ENCODE data around the gene MEX3C. TPM values are rescaled to one million over a fixed set of nuclear protein-coding genes. Genes with fewer than 3 reads are reported as not detected.

Gene MEX3C
- polyA plus RNA-seq, 3 donors, result 75.7 to 83.7 (median 79.8) TPM

DNA sequence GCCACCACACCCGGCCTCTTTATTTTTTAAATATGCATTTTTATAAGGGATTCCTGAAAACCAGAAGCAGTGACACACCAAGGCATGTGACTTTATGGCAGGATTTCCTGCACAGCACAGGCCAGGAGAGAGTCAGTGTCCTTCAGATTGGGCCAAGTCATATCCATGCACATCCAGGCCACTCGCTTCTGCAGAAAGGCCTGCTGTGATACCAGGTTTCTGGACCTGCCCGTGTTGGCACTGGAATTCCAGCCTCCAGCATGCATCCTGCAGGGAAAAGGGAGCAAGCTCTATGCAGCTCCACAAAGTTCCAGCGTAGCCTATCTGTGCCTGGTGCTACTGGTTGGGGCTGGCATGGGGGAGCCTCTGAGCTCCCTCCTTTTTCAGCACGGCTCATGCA lies 36.8 kb downstream of the MEX3C start:
- DNase-seq (ENCODE audit: low read depth in 3 of 3, low spot score in 2 of 3), result no peak

DNA sequence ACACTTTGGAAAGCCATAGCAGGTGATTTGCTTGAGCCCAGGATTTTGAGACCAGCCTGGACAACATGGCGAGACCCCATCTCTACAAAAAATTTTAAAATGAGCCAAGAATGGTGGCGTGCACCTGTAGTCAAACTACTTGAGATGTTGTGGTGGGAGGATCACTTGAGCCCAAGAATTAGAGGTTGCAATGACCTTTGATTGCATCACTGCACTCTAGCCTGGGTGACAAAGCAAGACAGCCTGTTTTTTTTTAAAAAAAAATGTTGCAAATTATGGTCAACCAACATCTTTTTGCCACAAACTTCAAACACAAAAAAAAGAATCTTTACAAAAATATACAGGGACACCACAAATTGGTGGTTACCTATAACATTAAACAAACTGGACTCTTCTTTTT lies 40.3 kb downstream of the MEX3C start:
- no peak for DNase-seq (ENCODE audit: low read depth in 3 of 3, low spot score in 2 of 3)

DNA sequence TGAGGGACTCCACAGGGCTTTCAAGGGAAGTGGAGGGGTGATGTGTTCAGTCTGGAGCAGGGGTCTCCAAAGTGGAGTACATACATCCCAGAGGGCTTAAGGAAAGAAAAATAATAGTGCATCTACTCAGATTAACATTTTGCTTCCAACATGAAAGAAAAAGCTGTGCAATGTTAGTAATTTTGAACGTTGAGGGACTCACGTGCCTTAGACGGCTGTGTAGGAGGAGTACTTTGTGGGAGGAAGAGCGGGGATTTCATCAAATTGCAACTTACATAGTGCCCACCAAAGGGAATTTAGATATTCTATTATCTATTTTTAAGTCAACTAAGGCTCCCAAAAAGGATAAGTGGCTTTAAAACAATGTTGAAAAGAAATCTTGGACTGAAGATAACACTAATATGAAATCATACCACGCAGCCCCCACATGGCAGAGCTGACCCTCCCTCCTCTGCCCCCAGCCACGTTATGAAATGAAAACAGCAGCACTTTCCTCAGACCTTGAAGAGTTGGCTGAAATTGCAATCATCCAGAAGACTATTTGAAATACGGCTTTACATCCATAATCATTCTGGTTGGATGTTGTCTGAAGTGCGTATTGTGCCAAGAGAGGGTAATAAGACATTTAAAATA lies 42.9 kb downstream of the MEX3C start:
- DNase-seq (ENCODE audit: low read depth in 3 of 3, low spot score in 2 of 3), result no peak

DNA sequence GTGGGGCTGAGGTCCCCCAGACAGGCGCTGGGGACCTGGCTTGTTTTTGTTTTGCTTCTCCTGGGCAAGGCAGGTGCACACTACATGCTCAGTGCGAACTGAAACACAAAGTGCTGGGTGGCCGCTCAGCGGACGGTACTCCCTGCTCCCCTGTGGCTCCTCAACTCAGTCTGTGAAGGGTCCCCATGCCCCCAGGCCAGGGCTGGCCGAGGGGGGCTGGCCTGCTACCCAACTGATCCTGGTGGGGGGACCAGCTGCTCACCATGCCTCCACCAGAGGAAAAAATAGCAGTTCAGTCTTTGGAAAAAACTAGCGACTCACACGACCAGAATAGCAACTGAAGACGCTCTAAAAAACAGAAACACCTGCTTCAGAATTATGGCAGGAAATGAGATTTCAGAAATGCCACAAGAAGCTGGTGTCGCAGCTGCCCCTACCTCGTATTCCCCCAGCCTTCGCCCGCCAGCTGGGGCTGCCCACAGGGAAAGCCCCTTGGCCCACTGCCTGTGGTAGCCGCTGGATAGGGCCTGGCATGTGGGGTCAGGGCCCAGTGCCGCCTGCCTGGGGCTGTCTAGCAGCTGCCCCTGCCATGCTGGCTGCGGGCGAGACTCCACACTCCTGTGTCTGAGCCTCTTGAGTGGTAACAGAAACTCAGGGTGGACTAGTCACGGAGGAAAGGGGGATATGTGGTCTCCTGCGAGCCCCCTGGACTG lies 43.7 kb downstream of the MEX3C start:
- DNase-seq (ENCODE audit: low read depth in 3 of 3, low spot score in 2 of 3), result no peak

DNA sequence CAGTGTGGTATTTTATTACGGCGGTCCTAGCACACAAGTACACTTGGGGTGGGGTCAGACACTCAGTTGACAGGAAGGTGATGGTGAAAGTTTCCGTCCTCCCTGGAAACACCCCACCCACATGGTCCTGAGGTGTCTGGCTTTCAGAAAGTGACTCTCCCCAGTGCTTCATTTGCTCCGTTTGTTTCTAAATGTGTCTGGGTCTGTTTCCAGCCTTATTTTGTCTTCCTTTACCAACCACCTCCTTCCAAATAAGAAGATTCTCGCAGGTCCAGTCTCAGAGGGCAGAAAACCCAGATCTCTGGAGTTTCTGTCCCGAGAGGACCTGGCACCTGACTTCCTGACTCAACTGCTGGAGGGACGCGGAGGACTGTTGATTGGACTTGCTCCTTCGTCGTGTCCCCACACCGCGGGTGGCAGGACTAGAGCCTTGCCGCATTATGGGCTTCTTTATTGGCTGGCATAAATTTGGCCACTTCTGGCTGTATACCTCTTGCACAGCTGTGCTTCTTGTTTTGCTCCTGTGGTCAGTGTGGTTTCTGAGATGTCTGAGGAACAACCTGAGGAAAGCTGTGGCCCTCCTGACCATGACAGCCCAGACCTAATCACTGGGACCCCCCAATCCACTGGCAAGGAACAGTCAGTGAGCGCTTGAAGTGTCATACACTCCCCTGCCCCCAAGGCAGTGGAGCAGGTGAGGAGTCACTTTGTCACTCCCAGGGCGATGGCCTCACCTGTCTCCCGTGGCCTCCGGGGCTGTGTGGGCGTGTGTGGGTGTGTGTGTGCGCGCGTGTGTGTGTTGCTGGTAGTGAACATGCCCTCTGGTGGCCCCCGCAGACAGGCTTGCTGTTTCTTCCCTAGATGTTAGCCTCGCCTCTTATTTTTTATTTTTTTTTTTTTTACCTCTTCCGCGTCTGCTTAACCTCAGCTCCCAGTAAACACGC lies 45.6 kb downstream of the MEX3C start:
- no peak for DNase-seq (ENCODE audit: low read depth in 3 of 3, low spot score in 2 of 3)

DNA sequence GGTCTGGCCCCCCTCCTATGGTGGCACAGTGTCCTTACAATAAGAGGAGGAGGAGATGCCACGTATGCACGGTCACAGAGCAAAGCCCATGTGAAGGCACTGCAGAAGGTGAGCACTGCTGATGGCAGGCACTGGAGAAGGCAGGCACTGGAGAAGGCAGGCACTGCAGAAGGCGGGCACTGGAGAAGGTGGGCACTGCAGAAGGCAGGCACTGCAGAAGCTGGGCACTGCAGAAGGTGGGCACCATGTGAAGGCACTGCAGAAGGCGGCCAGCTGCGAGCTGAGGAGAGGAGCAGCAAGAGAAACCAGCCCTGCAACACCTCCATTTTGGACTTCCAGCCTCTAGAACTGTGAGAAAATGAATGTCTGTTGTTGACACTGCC lies 46.3 kb downstream of the MEX3C start:
- no peak for DNase-seq (ENCODE audit: low read depth in 3 of 3, low spot score in 2 of 3)

DNA sequence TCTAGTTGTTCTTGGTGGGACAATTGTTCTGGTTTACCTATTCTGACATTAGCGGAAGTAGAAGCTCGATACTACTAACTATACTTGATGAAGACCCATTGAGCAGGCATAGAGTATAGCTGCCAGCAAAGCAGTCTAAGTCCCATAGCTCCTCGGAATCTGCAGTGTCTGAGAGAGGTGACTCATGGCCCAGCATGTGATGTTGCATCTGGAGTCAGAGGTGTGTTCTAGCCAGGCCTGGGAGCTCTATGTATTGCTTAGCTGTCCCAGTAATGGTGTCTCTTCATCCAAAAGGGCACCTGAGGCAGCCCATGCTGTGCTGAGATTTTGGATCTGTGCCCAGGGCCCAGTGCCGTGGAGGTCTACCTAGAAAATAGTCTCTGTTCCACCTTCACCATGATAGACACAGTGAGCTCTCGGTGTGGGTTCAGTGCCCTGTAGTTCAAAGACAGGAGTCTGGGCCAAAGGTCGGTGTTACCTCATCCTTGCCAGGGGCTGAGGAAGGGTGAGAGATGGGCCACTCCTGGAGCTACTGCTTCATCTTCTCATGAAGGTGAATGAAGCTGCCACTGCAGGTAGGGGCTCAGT lies 47.3 kb downstream of the MEX3C start:
- DNase-seq (ENCODE audit: low read depth in 3 of 3, low spot score in 2 of 3), result no peak

DNA sequence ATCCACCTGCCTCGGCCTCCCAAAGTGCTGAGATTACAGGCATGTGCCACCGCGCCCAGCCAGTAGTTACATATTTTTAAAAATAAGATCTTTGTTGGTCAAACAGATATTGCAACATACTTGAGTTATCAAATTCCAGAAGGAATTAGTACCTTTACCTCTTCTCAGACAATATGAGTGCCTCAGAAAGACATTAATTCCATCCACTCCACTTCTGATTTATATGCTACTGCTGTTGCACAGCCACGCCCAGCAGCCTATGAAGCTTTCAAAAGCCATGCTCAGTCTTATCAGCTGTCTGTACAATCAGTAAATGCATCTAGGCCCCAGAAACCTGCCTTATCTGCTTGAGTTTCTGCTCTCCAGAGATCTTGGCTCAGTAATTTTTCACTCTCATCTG lies 47.8 kb downstream of the MEX3C start:
- no peak for DNase-seq (ENCODE audit: low read depth in 3 of 3, low spot score in 2 of 3)

DNA sequence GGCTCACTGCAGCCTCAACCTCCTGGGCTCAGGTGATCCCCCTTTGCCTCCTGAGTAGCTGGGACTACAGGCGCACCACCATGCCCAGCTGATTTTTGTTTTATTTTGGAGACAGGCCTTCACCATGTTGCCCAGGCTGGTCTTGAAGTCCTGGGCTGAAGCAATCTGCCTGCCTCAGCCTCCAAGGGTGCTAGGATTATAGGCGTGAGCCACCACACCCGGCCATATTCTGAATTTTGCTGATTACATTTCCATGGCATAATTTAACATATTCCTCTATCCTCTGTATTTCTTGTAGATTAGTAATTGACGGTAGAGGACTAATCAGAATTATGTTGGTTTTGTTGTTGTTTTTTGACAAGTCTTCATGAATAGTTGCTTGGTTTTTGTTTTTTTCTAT lies 50.6 kb downstream of the MEX3C start:
- DNase-seq (ENCODE audit: low read depth in 3 of 3, low spot score in 2 of 3), result no peak

DNA sequence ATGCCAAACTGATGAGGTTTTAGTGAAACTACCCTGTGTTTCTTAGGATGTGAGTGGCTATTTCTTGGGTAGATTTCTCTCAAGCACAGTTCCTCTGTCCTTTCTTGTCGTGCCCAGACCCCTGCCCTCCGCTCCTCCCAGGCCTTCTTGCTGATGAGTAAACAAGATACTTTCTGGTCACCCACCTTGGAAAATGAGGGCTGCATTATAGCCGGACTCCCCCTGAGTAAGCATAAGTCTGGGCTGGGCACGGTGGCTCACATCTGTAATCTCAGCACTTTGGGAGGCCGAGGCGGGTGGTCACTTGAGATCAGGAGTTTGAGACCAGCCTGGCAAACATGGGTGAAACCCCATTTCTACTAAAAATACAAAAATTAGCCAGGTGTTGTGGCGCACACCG lies 58.5 kb downstream of the MEX3C start:
- DNase-seq (ENCODE audit: low read depth in 3 of 3, low spot score in 2 of 3), result no peak

DNA sequence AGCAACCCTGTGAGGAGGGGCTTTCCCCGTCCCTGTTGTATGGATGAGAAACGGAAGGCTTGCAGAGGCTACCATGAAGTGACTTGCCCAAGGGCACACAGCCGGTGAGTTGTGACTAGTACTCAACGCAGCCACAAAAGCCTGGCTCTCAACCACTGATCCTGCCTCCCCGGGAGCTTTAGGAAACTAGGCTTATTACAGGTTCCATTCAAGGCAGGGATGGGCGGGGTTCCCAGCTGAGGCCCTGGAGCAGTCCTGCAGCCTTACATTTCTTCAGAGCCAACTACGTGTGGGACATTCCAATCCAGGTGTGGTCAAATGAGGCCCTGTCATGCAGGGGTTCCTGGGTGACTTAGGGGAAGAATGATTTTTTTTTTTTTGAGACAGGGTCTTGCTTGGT lies 59.6 kb downstream of the MEX3C start:
- DNase-seq (ENCODE audit: low read depth in 3 of 3, low spot score in 2 of 3), result no peak

DNA sequence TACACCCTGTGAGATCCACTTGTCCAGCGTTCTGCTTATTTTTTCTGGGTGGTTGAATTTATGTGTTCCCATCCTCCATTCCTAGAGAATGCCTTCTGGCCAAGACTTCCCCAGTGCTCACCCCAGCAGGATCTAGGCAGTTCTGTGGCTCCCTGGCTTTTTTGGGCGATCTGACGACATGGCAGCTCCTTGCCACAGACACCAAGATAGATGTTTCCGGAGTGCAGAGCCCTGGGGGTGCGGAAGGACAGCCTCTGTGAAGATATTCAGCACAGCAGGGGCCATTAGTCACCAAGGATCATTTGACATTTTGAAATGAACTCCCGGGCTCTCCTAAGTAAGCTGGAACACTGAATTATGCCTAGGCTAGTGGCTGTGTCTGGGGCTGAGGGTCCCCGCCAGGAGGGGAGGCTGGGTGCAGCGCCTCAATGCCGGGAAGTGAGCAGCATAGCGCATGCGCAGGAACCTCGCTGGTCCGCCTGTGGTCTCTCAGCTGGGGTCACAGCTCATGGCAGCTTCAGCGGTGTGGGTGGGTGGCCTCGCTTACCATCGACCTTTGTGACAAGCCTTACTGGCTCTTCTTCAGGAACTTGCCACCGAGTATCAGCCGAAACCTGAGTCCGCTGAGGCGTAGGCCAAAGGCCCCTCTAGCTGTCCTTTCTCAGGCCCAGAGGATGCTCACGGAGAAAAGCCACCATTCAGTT lies 60.3 kb downstream of the MEX3C start:
- no peak for DNase-seq (ENCODE audit: low read depth in 3 of 3, low spot score in 2 of 3)

DNA sequence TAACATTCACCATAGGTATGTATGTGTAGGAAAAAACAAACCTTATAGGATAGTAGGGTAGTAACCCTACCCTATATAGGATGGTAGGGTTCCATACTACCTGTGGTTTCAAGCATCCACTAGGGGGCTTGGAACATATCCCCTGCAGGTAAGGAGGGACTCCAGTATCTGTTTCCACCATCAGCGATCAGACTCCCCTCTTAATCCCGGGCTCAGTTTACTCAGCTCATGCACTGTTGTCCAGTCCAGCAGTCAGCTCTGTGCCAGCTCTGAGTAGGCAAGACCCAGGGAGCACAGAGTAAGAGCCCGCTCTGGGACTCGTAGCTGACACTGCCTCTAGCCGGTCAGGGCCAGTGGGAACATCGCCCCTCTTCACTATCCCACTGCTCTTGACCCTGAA lies 61.7 kb downstream of the MEX3C start:
- no peak for DNase-seq (ENCODE audit: low read depth in 3 of 3, low spot score in 2 of 3)

DNA sequence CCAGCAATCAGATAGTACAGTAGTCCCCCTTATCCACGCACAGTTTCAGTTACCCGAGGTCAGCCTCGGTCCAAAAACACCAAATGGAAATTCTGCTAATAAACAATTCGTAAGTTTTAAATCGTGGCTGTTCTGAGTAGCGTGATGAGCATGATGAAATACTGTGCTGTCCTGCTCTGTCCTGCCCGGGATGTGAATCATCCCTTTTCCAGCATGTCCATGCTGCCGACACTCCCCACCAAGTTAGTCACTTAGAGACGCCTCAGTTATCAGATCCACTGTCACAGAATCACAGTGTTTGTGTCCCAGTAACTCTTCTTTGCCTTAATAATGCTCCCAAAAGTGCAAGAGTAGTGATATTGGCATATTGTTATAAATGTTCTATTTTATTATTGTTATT lies 62.1 kb downstream of the MEX3C start:
- no peak for DNase-seq (ENCODE audit: low read depth in 3 of 3, low spot score in 2 of 3)

DNA sequence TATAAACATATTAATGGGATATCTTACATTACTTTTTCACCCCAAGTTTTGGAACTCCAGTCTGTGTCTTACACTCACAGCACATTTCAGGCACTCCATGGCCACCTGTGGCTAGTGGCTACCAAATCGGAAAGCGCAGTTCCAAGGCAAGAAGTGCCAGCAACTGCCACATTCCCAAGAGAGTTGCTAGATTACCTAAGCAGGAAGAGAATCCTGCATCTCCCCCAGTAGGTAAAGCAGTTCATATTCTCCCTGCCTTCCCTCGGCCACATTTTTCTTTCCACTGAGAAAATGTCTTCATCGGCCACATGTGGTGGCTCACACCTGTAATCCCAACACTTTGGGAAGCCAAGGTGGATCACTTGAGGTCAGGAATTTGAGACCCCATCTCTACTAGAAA lies 62.8 kb downstream of the MEX3C start:
- no peak for DNase-seq (ENCODE audit: low read depth in 3 of 3, low spot score in 2 of 3)

DNA sequence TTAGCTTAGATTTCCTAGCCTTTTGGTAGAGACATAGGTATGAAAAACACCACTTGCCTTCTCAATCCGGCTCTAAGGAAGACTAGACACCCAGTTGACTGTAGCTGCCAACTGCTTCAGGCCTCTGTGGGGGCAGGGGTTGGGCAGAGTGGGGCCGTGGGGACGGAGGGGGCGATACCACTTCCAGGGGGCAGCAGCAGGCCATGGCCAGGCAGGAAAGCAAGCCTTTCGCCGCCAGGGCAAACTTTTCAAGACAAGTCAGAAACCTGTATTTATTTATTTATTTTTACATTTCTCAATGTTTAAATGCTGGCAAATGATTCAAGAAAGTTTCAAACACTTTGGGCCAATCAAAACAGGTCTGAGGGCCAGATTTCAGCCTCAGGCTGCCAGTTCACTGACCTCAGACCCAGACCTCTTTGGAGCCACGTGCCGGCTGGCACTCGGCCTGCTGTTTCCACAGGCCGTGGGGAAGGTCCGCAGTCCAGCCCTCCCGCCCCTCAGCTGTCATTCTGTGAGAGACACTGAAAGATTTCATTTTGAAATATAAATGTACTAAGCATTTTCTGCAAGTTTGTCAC lies 63.8 kb downstream of the MEX3C start:
- no peak for DNase-seq (ENCODE audit: low read depth in 3 of 3, low spot score in 2 of 3)

DNA sequence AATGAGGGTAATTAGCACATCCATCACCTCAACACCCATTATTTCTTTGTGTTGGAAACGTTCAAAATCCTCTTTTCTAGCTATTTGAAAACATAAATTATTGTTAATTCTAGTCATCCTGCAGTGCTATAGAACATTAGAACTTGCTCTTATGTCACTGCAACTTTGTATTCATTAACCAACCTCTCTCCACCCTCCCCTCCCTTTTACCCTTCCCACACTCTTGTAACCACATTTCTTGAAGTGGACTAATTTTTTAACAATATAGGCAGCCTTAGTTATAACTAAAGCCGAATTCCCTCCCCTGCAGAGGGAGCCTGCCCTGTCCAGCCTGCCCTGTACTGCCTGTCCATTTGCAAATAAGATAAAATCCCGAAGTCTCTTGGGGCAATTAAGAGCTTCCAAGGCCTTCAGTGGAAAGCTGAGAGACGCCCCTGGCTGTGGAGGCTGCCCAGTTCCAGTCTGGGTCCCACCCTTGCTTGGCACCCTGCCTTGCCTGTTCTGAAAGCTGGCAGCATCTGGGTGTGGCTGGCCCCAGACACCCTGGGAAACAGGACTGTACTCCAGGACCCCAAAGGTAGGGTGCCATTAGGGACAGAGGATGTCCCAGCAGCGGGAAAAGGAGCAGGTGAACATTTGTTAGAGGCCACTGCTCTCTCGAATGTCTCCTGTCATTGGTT lies 65.1 kb downstream of the MEX3C start:
- DNase-seq (ENCODE audit: low read depth in 3 of 3, low spot score in 2 of 3), result no peak

DNA sequence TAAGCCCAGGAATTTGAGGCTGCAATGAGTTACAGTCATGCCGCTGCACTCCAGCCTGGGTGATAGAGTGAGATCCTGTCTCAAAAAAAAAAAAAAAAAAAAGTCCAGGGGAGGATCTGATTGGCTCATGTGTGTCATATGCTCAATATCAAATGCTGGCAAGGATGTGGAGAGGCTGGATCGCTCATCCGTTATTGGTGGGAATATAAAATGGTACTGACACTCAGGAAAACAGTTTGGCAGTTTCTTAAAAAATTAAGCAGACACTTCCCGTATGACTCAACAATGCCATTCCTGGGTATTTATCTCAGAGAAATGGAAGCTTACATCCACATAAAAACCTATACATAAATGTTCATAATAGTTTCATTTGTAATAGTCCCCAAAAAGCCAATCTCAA lies 68.9 kb downstream of the MEX3C start:
- no peak for DNase-seq (ENCODE audit: low read depth in 3 of 3, low spot score in 2 of 3)

DNA sequence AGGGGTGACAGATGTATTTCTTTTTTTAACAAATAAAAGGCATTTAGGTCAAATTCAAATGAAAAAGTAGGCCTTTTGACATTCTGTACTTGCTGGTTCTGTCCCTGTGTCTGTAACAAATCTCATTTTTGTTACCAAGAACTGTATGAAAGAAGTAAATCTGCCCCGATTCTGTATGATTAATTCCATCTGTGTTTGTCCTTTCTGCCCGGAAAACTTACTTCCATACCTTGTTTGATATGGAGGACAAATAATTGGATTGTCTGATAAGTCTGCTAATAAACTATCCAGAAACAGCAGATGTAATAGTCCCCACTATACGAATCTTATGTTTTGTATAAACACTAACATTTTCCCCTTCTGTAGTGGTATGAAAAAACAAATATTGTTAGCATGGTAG lies 69.8 kb downstream of the MEX3C start:
- no peak for DNase-seq (ENCODE audit: low read depth in 3 of 3, low spot score in 2 of 3)

DNA sequence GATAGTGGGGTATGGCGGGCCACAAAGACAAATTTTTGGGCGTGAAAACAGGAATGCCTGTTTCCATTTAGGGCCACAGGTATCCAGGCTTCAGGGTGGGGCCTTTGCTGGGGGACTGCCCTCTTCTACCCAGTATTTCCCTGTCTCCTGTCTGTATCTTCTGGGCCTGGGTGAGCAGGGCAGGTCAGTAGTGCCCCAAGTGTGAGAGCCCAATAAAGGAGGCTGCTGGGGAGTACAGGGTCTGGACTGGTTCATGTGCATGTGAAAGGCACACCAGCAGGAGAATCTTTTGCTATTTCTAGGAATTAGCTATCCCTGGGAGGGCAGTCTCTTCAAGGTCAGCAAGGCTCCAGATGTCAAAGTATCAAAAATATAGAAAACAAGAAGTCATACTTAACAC lies 71.5 kb downstream of the MEX3C start:
- no peak for DNase-seq (ENCODE audit: low read depth in 3 of 3, low spot score in 2 of 3)

All from right renal cortex interstitium (tissue), 3 donors.